Measurements from ENCODE around the gene HIP1. TPM values are rescaled to one million over a fixed set of nuclear protein-coding genes. Genes with fewer than 3 reads are reported as not detected.

Gene HIP1
- total and polyA plus RNA-seq, 2 donors from 2014 or later, result 11.2 to 50.1 TPM

DNA sequence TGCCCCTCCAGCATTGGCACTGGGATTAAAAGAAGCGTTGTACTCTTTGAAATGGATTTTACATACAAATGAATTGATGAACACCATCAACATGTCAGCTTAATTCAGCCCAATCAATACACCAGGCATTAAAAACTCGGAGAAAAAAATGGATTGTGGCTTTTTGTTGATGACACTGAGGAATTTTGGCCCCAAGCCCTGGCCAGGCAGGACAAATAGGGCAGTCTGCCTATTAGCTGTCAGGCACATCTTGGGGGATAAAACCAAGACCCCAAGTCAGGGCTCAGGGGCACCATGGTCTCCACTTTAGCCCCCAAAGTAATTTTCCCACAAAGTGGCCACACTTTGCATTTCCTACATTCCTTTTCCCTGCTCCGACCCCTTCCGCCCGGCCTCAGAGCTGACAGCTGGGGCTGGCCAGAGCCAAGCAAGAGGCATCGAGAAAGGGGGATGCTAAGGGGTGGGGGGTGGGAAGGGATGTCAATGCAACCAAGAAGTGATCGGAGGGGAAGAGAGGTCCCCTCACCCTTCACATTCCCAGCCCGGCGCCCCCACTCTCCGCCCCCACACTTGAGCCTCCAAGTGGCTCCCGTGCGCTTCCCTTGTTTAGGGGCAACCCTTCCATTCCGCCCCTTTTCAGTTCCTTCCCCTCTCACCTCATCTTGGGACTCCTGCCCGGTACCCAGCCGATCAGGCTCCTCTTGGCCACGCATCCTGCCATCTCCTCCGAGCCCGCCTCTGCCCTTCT lies 711 bp downstream of the HIP1 start:
- no peaks in the 10 kb centered on the region for H3K9me3 ChIP-seq (ENCODE audit: control insufficient read depth in 2 of 3, insufficient read depth in 1 of 3, low read length in 3 of 3)
- H3K27me3 ChIP-seq (ENCODE audit: control insufficient read depth, insufficient read depth, low read length), result no peaks in the 10 kb centered on the region
- H3K9ac ChIP-seq (ENCODE audit: low read length in 3 of 3), result peak overlapping the region; percentile 43 to 94 (median 85)
- H3K4me3 ChIP-seq (ENCODE audit: low read length in 3 of 3), result peak overlapping the region; percentile 68 to 88 (median 77)
- TF ChIP-seq, protein P1, sequence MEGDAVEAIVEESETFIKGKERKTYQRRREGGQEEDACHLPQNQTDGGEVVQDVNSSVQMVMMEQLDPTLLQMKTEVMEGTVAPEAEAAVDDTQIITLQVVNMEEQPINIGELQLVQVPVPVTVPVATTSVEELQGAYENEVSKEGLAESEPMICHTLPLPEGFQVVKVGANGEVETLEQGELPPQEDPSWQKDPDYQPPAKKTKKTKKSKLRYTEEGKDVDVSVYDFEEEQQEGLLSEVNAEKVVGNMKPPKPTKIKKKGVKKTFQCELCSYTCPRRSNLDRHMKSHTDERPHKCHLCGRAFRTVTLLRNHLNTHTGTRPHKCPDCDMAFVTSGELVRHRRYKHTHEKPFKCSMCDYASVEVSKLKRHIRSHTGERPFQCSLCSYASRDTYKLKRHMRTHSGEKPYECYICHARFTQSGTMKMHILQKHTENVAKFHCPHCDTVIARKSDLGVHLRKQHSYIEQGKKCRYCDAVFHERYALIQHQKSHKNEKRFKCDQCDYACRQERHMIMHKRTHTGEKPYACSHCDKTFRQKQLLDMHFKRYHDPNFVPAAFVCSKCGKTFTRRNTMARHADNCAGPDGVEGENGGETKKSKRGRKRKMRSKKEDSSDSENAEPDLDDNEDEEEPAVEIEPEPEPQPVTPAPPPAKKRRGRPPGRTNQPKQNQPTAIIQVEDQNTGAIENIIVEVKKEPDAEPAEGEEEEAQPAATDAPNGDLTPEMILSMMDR (IDR thresholded peaks at IDR 0.05; ENCODE audit: borderline replicate concordance, extremely low read depth, insufficient read depth), result no peak
- H3K36me3 ChIP-seq (ENCODE audit: control insufficient read depth in 2 of 3, insufficient read depth in 3 of 3, low read length in 3 of 3), result no peaks in the 10 kb centered on the region
- intact Hi-C loops (cut with DNase I), result no loop called here
- DNase-seq (peak in 3 of 5 donors; percentile 32 to 57 (median 33)), FAIRE-seq (no peak)
- H3K27ac ChIP-seq (ENCODE audit: low read depth in 2 of 2, low read length in 2 of 2), result peak overlapping the region; percentile 84 to 88
- H3K4me1 ChIP-seq (ENCODE audit: control insufficient read depth in 2 of 3, insufficient read depth in 2 of 3, low read depth in 1 of 3, low read length in 3 of 3), result peaks cover 0 to 25% (median 13%) of the 10 kb centered on the region in 3 donors

DNA sequence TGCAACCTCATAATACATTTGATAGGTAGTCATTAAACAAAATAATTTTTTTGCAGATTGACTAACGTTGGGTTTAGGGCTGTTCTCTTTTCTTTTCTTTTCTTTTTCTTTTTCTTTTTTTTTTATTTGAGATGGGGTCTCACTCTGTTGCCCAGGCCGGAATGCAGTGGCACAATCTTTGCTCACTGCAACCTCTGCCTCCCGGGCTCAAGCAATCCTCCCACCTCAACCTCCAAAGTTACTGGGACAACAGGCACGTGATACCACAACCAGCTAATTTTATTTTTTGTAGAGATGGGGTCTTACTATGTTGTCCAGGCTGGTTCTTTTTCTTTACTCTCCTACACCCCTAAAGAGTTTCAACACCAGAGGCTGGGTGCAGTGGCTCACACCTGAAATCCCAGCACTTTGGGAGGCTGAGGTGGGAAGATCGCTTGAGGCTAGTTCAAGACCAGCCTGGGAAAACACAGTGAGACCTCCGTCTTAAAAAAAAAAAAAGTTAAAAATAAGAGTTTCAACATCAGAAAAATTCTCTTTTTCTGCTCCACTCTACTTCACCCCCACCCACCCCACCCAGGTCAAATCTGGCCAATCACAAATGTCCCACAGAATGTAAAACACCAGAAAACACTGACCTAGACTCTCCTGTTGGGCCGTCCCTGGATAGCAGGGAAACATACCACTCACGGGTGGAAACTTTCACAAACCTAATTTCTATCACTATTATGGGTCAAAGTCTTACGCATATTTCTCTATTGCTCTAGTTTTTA lies 3.0 kb downstream of the HIP1 start:
- no peak overlapping the region for H3K4me3 ChIP-seq (ENCODE audit: low read length in 3 of 3)
- H3K4me1 ChIP-seq (ENCODE audit: control insufficient read depth in 2 of 3, insufficient read depth in 2 of 3, low read depth in 1 of 3, low read length in 3 of 3), result peaks cover 0 to 23% (median 13%) of the 10 kb centered on the region in 3 donors
- intact Hi-C loops (cut with DNase I), result no loop called here
- DNase-seq, result no peak
- H3K9ac ChIP-seq (ENCODE audit: low read length in 3 of 3), result no peak overlapping the region
- H3K9me3 ChIP-seq (ENCODE audit: control insufficient read depth in 2 of 3, insufficient read depth in 1 of 3, low read length in 3 of 3), result no peaks in the 10 kb centered on the region
- FAIRE-seq, result no peak
- no peaks in the 10 kb centered on the region for H3K27me3 ChIP-seq (ENCODE audit: control insufficient read depth, insufficient read depth, low read length)
- H3K36me3 ChIP-seq (ENCODE audit: control insufficient read depth in 2 of 3, insufficient read depth in 3 of 3, low read length in 3 of 3), result no peaks in the 10 kb centered on the region
- TF ChIP-seq, protein P1 (IDR thresholded peaks at IDR 0.05; ENCODE audit: borderline replicate concordance, extremely low read depth, insufficient read depth), result no peak
- H3K27ac ChIP-seq (ENCODE audit: low read depth in 2 of 2, low read length in 2 of 2), result no peak overlapping the region

DNA sequence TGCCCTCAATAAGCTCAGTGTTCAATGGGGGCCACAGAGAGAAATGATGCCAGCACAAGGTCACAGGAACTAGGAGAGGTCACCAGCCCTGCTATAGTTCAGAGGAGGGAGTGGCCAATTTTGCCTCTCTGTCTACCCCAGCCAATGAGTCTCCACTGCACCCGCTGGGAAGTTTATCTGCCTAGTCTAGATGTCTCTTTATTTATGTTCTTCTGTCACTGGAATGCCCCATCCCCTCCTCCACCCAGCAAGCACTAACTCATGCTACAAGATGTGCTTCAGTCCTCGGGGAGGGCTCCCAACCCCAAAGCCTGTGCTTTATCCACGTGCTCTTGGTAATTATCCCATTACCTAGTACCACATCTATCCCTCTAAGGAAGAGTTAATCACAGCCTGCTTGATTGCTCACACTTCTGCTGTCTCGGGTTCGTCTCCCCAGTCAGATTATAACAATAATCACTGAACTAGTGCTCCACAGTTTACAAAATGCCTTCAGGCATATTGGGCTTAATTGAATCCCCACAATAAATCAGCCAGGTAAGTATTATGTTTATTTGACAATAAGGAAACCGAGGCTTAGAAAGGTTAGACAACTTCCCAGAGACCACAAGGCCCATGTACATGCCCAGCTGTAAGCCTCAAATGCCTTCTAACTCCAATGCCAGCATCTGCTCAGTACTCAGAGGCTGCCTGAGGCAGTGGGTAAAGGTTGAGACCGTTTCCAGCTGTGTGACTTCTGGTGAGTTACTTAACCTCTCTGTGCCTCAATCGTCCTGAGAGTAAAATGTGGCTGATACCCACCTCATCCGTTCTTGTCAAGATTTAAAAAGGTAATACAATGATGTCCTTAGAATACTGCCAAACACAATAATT lies 3.9 kb downstream of the HIP1 start:
- intact Hi-C loops (cut with DNase I), result no loop called here
- FAIRE-seq (no peak), DNase-seq (peak in 4 of 5 donors; percentile 66 to 81 (median 70))
- Histone ChIP-seq H3K27me3 (ENCODE audit: control insufficient read depth, insufficient read depth, low read length) (no peaks in the 10 kb centered on the region), H3K36me3 (ENCODE audit: control insufficient read depth in 2 of 3, insufficient read depth in 3 of 3, low read length in 3 of 3) (no peaks in the 10 kb centered on the region), H3K9me3 (ENCODE audit: control insufficient read depth in 2 of 3, insufficient read depth in 1 of 3, low read length in 3 of 3) (no peaks in the 10 kb centered on the region), H3K27ac (ENCODE audit: low read depth in 2 of 2, low read length in 2 of 2) (no peak overlapping the region), H3K9ac (ENCODE audit: low read length in 3 of 3) (peak overlapping the region in 1 of 3 donors; percentile 34), H3K4me3 (ENCODE audit: low read length in 3 of 3) (no peak overlapping the region), H3K4me1 (ENCODE audit: control insufficient read depth in 2 of 3, insufficient read depth in 2 of 3, low read depth in 1 of 3, low read length in 3 of 3) (peaks cover 0 to 22% (median 13%) of the 10 kb centered on the region in 3 donors)
- TF ChIP-seq, protein P1 (IDR thresholded peaks at IDR 0.05; ENCODE audit: borderline replicate concordance, extremely low read depth, insufficient read depth), result no peak

All from kidney (tissue), 14 donors.